ENCODE results near the gene TMEM11.

The TMEM11 gene

DNA sequence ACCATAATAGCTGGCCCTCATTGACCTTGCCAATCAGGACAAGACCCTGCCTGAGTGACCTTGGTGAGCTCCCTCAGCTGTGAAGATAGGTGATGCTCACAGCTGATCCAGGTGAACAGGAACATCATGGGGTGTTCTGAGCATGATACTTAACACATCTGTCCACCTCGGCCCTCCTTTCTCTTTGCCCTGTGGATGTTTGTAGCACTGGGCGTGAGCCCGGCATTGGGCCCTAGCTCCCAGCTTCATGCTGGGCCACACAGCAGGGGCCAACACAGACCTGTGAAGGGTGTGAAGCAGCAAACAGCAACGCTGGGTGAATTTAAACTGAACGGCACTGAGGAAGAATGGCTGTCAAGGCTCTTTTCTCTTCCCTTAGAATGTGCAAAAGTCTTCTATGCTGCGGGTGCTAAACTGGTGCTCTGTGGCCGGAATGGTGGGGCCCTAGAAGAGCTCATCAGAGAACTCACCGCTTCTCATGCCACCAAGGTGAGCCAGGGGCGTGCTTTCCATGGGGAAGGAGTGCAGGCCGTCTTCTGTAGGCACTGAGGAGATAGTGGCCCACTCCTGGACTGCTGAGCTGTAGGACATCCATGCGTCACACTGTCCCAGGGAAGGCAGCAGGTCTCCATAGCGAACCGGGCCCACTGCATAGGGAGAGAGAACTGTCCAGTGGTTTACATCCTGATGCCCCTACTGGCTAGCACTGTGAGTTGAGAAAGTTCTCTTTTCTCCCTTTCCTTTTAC, 35.9 kb downstream of the TMEM11 start:
- Histone ChIP-seq H3K27me3 (ENCODE audit: control insufficient read depth, insufficient read depth, low read length) (no peaks in the 10 kb centered on the region), H3K9ac (ENCODE audit: low read depth, low read length) (no peak overlapping the region), H3K36me3 (ENCODE audit: control insufficient read depth, insufficient read depth, low read length) (peaks cover 8% of the 10 kb centered on the region; the same call in 1 of the 2 replicates), H3K4me1 (ENCODE audit: control insufficient read depth, insufficient read depth, low read length) (no peaks in the 10 kb centered on the region), H3K27ac (ENCODE audit: low read depth, low read length) (no peak overlapping the region), H3K4me3 (ENCODE audit: low read depth, low read length) (no peak overlapping the region), H3K9me3 (ENCODE audit: control insufficient read depth, insufficient read depth, low read length) (no peaks in the 10 kb centered on the region)

DNA sequence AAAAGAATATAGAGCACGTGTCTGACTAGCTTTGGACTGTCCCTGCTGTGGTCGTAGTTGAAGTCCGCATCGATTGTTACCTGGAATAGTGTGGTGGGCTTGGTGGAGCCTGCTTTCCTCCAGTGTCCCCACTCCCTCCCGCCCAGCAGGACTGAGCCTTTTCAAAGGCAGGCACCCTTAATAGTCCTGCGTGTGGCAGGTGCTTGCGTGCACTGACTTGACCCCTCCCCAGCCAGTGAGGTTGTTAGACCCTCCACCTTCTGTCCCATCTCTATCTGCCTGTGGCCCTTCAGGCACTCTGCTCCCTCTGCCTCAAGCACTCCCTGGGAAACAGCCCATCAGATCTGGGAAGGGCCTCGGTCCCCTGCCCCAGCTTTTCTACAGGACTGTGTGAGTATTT, 36.6 kb downstream of the TMEM11 start:
- no peak overlapping the region for H3K9ac ChIP-seq (ENCODE audit: low read depth, low read length)
- no peaks in the 10 kb centered on the region for H3K9me3 ChIP-seq (ENCODE audit: control insufficient read depth, insufficient read depth, low read length)
- H3K27me3 ChIP-seq (ENCODE audit: control insufficient read depth, insufficient read depth, low read length) = no peaks in the 10 kb centered on the region
- no peaks in the 10 kb centered on the region for H3K4me1 ChIP-seq (ENCODE audit: control insufficient read depth, insufficient read depth, low read length)
- H3K4me3 ChIP-seq (ENCODE audit: low read depth, low read length) = no peak overlapping the region
- peaks cover 15% of the 10 kb centered on the region; the same call in 1 of the 2 replicates for H3K36me3 ChIP-seq (ENCODE audit: control insufficient read depth, insufficient read depth, low read length)
- no peak overlapping the region for H3K27ac ChIP-seq (ENCODE audit: low read depth, low read length)

GRCh38 chr17:21176773-21177395, 37.1 kb downstream of the TMEM11 start:
- H3K27me3 ChIP-seq (ENCODE audit: control insufficient read depth, insufficient read depth, low read length) = no peaks in the 10 kb centered on the region
- no peak overlapping the region for H3K4me3 ChIP-seq (ENCODE audit: low read depth, low read length)
- H3K4me1 ChIP-seq (ENCODE audit: control insufficient read depth, insufficient read depth, low read length) = no peaks in the 10 kb centered on the region
- no peak overlapping the region for H3K9ac ChIP-seq (ENCODE audit: low read depth, low read length)
- no peaks in the 10 kb centered on the region for H3K9me3 ChIP-seq (ENCODE audit: control insufficient read depth, insufficient read depth, low read length)
- H3K36me3 ChIP-seq (ENCODE audit: control insufficient read depth, insufficient read depth, low read length) = peaks cover 15% of the 10 kb centered on the region; the same call in 1 of the 2 replicates
- H3K27ac ChIP-seq (ENCODE audit: low read depth, low read length) = no peak overlapping the region

- Histone ChIP-seq H3K9ac (ENCODE audit: low read depth, low read length) (no peak overlapping the region), H3K4me1 (ENCODE audit: control insufficient read depth, insufficient read depth, low read length) (no peaks in the 10 kb centered on the region)
These were observed 39.2 kb downstream of the TMEM11 start for GRCh38 chr17:21174713-21175112.

DNA sequence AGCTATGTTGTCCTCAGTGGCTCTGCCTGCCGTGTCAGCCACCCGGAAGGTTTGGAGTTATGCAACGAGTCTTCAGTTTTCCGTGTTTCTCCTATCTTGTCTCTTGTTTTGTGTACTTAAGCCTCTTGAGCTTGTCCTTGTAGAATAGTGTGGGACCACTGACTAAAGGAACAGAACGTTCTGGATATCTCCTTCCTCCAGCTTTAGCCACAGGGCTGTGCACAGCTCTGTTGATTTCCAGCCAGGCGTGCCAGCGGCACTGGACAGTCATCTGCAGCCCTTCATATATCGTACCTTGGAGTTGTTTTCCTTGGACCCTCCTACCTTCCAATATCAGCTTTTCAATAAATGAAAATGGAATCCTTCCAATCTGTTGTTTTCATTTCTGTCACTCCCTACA, 39.8 kb downstream of the TMEM11 start:
- H3K36me3 ChIP-seq (ENCODE audit: control insufficient read depth, insufficient read depth, low read length) = peaks cover 15% of the 10 kb centered on the region; the same call in 1 of the 2 replicates
- no peak overlapping the region for H3K4me3 ChIP-seq (ENCODE audit: low read depth, low read length)
- H3K4me1 ChIP-seq (ENCODE audit: control insufficient read depth, insufficient read depth, low read length) = no peaks in the 10 kb centered on the region
- H3K27ac ChIP-seq (ENCODE audit: low read depth, low read length) = no peak overlapping the region
- no peaks in the 10 kb centered on the region for H3K27me3 ChIP-seq (ENCODE audit: control insufficient read depth, insufficient read depth, low read length)
- H3K9ac ChIP-seq (ENCODE audit: low read depth, low read length) = no peak overlapping the region
- H3K9me3 ChIP-seq (ENCODE audit: control insufficient read depth, insufficient read depth, low read length) = no peaks in the 10 kb centered on the region

More at GRCh38 chr17:21174713-21175112, 39.2 kb downstream of the TMEM11 start:
- Histone ChIP-seq H3K27me3 (ENCODE audit: control insufficient read depth, insufficient read depth, low read length) (no peaks in the 10 kb centered on the region), H3K36me3 (ENCODE audit: control insufficient read depth, insufficient read depth, low read length) (peaks cover 15% of the 10 kb centered on the region; the same call in 1 of the 2 replicates), H3K4me3 (ENCODE audit: low read depth, low read length) (no peak overlapping the region), H3K9me3 (ENCODE audit: control insufficient read depth, insufficient read depth, low read length) (no peaks in the 10 kb centered on the region), H3K27ac (ENCODE audit: low read depth, low read length) (no peak overlapping the region)

DNA sequence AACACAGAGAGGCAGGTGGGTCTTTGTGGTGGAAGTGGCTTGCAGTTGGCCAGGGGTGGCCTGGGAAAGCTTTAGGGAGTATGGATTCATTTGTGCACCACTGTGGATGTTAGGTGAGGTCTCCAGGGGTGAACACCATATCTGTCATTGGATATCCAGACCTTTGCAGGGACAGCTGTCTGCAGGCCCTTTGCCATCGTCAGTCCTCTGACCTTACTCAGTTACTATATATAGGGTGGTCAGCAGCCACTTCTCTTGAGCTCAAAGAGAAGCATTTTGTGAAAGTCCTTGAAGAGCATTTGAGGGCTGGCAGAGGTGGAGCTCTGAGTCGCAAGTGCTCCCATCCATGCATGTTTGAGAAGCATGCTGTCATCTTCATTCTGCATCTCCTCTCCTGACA, 40.4 kb downstream of the TMEM11 start:
- no peak overlapping the region for H3K9ac ChIP-seq (ENCODE audit: low read depth, low read length)

DNA sequence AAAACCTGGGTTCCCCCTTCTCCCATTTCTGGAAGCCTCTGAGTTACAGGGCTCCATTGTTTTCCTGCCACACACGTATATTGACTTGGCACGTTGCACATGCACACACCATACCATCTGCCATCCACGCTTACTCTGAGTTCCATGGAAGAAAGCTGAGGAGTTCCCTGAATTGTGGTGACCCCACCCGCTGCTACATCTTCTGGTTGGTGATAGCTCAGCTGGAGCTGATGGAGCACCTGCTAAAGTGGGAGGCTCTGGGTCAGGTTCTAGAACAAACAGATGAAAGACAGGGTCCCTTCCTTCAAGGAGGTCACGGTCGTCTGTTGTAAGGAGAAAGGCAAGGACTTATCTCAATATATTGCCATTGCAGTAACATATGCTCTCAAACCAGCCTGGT, 41.1 kb downstream of the TMEM11 start:
- Histone ChIP-seq H3K9ac (ENCODE audit: low read depth, low read length) (no peak overlapping the region), H3K36me3 (ENCODE audit: control insufficient read depth, insufficient read depth, low read length) (peaks cover 15% of the 10 kb centered on the region; the same call in 1 of the 2 replicates), H3K4me1 (ENCODE audit: control insufficient read depth, insufficient read depth, low read length) (no peaks in the 10 kb centered on the region), H3K27ac (ENCODE audit: low read depth, low read length) (no peak overlapping the region), H3K9me3 (ENCODE audit: control insufficient read depth, insufficient read depth, low read length) (no peaks in the 10 kb centered on the region), H3K4me3 (ENCODE audit: low read depth, low read length) (no peak overlapping the region), H3K27me3 (ENCODE audit: control insufficient read depth, insufficient read depth, low read length) (no peaks in the 10 kb centered on the region)

More for the DNA sequence above, 40.4 kb downstream of the TMEM11 start:
- no peak overlapping the region for H3K27ac ChIP-seq (ENCODE audit: low read depth, low read length)
- no peaks in the 10 kb centered on the region for H3K4me1 ChIP-seq (ENCODE audit: control insufficient read depth, insufficient read depth, low read length)
- no peaks in the 10 kb centered on the region for H3K27me3 ChIP-seq (ENCODE audit: control insufficient read depth, insufficient read depth, low read length)
- H3K36me3 ChIP-seq (ENCODE audit: control insufficient read depth, insufficient read depth, low read length) = peaks cover 15% of the 10 kb centered on the region; the same call in 1 of the 2 replicates
- no peak overlapping the region for H3K4me3 ChIP-seq (ENCODE audit: low read depth, low read length)
- no peaks in the 10 kb centered on the region for H3K9me3 ChIP-seq (ENCODE audit: control insufficient read depth, insufficient read depth, low read length)

GRCh38 chr17:21171970-21172510, 41.9 kb downstream of the TMEM11 start:
- no peaks in the 10 kb centered on the region for H3K9me3 ChIP-seq (ENCODE audit: control insufficient read depth, insufficient read depth, low read length)
- H3K4me3 ChIP-seq (ENCODE audit: low read depth, low read length) = no peak overlapping the region
- no peaks in the 10 kb centered on the region for H3K4me1 ChIP-seq (ENCODE audit: control insufficient read depth, insufficient read depth, low read length)
- H3K27ac ChIP-seq (ENCODE audit: low read depth, low read length) = no peak overlapping the region
- no peaks in the 10 kb centered on the region for H3K27me3 ChIP-seq (ENCODE audit: control insufficient read depth, insufficient read depth, low read length)
- H3K36me3 ChIP-seq (ENCODE audit: control insufficient read depth, insufficient read depth, low read length) = peaks cover 15% of the 10 kb centered on the region; the same call in 1 of the 2 replicates
- H3K9ac ChIP-seq (ENCODE audit: low read depth, low read length) = no peak overlapping the region

GRCh38 chr17:21171309-21171922, 42.5 kb downstream of the TMEM11 start:
- peaks cover 15% of the 10 kb centered on the region; the same call in 1 of the 2 replicates for H3K36me3 ChIP-seq (ENCODE audit: control insufficient read depth, insufficient read depth, low read length)
- H3K27me3 ChIP-seq (ENCODE audit: control insufficient read depth, insufficient read depth, low read length) = no peaks in the 10 kb centered on the region
- no peak overlapping the region for H3K27ac ChIP-seq (ENCODE audit: low read depth, low read length)
- no peak overlapping the region for H3K9ac ChIP-seq (ENCODE audit: low read depth, low read length)
- H3K4me1 ChIP-seq (ENCODE audit: control insufficient read depth, insufficient read depth, low read length) = no peaks in the 10 kb centered on the region
- no peaks in the 10 kb centered on the region for H3K9me3 ChIP-seq (ENCODE audit: control insufficient read depth, insufficient read depth, low read length)
- H3K4me3 ChIP-seq (ENCODE audit: low read depth, low read length) = no peak overlapping the region

DNA sequence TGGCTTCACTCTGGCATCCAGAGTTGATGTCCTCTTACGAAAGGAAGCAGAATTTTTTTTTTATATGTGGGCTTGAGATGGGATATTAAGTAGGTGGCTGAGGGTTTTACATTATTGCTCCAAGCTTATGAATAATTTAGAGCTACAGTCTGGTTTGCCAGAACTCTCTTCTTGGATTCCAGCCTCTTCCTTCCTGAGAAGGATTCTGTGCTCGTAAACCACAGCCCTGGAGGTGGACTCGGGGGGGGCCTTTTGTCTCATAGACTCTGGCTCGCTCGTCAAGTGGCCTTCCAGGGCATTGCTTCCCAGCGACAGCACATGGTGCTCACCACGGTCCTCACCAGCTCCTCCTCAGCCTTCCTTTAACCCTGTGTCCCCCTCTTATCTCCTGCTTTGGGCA, 43.2 kb downstream of the TMEM11 start:
- Histone ChIP-seq H3K36me3 (ENCODE audit: control insufficient read depth, insufficient read depth, low read length) (peaks cover 15% of the 10 kb centered on the region; the same call in 1 of the 2 replicates), H3K27ac (ENCODE audit: low read depth, low read length) (no peak overlapping the region), H3K9ac (ENCODE audit: low read depth, low read length) (no peak overlapping the region)

More for the DNA sequence above, 43.2 kb downstream of the TMEM11 start:
- no peaks in the 10 kb centered on the region for H3K4me1 ChIP-seq (ENCODE audit: control insufficient read depth, insufficient read depth, low read length)
- H3K9me3 ChIP-seq (ENCODE audit: control insufficient read depth, insufficient read depth, low read length) = no peaks in the 10 kb centered on the region
- no peak overlapping the region for H3K4me3 ChIP-seq (ENCODE audit: low read depth, low read length)
- no peaks in the 10 kb centered on the region for H3K27me3 ChIP-seq (ENCODE audit: control insufficient read depth, insufficient read depth, low read length)

Data from HUES48 (cell line).